DND-41 (cell line): ENCODE results near the gene MEGF11.

ENCODE experiments used
- ATAC-seq: fragments of 200-7000 bp; cut with Tn5 transposase; 3 replicates; pipeline ENCODE4 v1.9.1; 2021; ENCODE audit warnings: low read depth; ENCODE audit not compliant: insufficient read depth
- DNase-seq: peaks from one replicate; pipeline ENCODE4 v3.0.0-alpha.2; 2020
- H2AFZ ChIP-seq: 2 replicates; pipeline ENCODE4 v1.6.0; 2012; ENCODE audit warnings: low read depth, low read length
- H3K27ac ChIP-seq: 2 replicates; pipeline ENCODE4 v1.5.1; 2012; ENCODE audit warnings: low read length, inconsistent platforms
- H3K27me3 ChIP-seq: fragments of 200-600 bp; sonication (generic); 2 replicates; pipeline ENCODE4 v1.6.0; 2012; ENCODE audit warnings: low read length, mild to moderate bottlenecking, inconsistent platforms; ENCODE audit not compliant: insufficient read depth, poor library complexity
- H3K36me3 ChIP-seq: 2 replicates; pipeline ENCODE4 v1.5.1; 2012; ENCODE audit warnings: low read length, inconsistent platforms; ENCODE audit not compliant: insufficient read depth
- H3K4me1 ChIP-seq: 2 replicates; pipeline ENCODE4 v1.5.1; 2012; ENCODE audit warnings: mild to moderate bottlenecking, low read length; ENCODE audit not compliant: insufficient read depth
- H3K4me2 ChIP-seq: 2 replicates; pipeline ENCODE4 v1.6.0; 2012; ENCODE audit warnings: mild to moderate bottlenecking, moderate library complexity, low read length, inconsistent platforms; ENCODE audit not compliant: insufficient read depth
- H3K4me3 ChIP-seq, 2 experiments: fragments of 200-600 bp in 1 of 2; shearing (Covaris generic) in 1 of 2; 2 replicates each; pipeline ENCODE4 v1.5.1; 2012 to 2016; ENCODE audit warnings: inconsistent platforms in 2 of 2, low read length in 2 of 2, mild to moderate bottlenecking in 2 of 2, low read depth in 1 of 2, moderate library complexity in 1 of 2
- H3K79me2 ChIP-seq: 2 replicates; pipeline ENCODE4 v1.6.0; 2012; ENCODE audit warnings: low read length, inconsistent platforms; ENCODE audit not compliant: insufficient read depth
- H3K9ac ChIP-seq: 2 replicates; pipeline ENCODE4 v1.6.0; 2012; ENCODE audit warnings: low read depth, mild to moderate bottlenecking, inconsistent platforms, low read length, moderate library complexity
- H3K9me3 ChIP-seq: 2 replicates; pipeline ENCODE4 v1.5.1; 2012; ENCODE audit warnings: low read length, moderate library complexity, mild to moderate bottlenecking, inconsistent platforms; ENCODE audit not compliant: insufficient read depth, severe bottlenecking
- H4K20me1 ChIP-seq: 2 replicates; pipeline ENCODE4 v1.6.0; 2012; ENCODE audit warnings: low read length; ENCODE audit not compliant: insufficient read depth
- EZH2 ChIP-seq: IDR thresholded peaks from 3 replicates; pipeline ENCODE4 v1.6.1; 2012; ENCODE audit warnings: borderline replicate concordance, low read depth, mild to moderate bottlenecking, moderate library complexity, low read length, inconsistent platforms; ENCODE audit not compliant: severe bottlenecking
- TF ChIP-seq, protein P1 (sequence below): IDR thresholded peaks from 2 replicates; pipeline ENCODE4 v1.5.1; 2012; ENCODE audit warnings: borderline replicate concordance, low read length, moderate library complexity, mild to moderate bottlenecking; ENCODE audit not compliant: poor library complexity, severe bottlenecking; ENCODE audit errors: extremely low read depth

Gene MEGF11

GRCh38 chr15:66196602-66197001 lies 56.9 kb downstream of the MEGF11 start:
- Histone ChIP-seq H4K20me1 (no peaks in the 10 kb centered on the region), H3K9ac (no peak overlapping the region), H3K4me2 (no peak overlapping the region), H3K9me3 (no peaks in the 10 kb centered on the region), H3K4me3 (no peak overlapping the region), H3K4me1 (no peaks in the 10 kb centered on the region), H3K79me2 (no peaks in the 10 kb centered on the region), H3K27me3 (no peaks in the 10 kb centered on the region), H3K36me3 (no peaks in the 10 kb centered on the region), H3K27ac (no peak overlapping the region), H2AFZ (no peak overlapping the region)
- ATAC-seq, result no peak
- TF ChIP-seq EZH2, result no peak
- no peak for DNase-seq

DNA sequence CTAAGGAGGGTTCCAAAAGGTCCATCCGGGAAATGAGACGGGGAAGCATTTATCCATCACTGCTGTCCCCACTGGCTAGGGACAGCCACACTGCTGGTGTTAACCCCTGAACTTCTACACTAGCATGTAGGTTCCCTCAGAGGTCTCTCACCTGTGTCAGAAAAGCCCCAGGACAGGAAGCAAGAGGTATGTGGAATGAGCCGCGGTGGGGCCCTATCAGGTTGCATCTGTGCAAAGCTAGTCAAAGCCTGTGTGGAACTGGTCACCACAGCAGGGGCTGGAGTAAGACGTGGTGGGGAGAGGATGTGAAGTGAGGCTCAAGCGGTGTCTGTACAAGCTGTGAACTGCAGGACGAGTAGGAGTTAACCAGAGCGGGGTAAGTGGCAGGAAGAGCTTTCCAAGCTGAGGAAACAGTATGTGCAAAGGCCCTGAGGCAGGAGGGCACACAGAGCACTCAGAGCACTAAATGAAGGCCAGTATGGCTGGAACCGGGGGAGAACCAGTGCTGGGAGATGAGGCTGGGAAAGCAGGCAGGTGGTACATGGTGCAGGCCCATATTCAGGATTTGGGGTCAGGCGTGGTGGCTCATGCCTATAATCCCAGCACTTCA lies 57.8 kb downstream of the MEGF11 start:
- H3K4me1 ChIP-seq, result no peaks in the 10 kb centered on the region
- no peak for TF ChIP-seq EZH2
- TF ChIP-seq, protein P1, sequence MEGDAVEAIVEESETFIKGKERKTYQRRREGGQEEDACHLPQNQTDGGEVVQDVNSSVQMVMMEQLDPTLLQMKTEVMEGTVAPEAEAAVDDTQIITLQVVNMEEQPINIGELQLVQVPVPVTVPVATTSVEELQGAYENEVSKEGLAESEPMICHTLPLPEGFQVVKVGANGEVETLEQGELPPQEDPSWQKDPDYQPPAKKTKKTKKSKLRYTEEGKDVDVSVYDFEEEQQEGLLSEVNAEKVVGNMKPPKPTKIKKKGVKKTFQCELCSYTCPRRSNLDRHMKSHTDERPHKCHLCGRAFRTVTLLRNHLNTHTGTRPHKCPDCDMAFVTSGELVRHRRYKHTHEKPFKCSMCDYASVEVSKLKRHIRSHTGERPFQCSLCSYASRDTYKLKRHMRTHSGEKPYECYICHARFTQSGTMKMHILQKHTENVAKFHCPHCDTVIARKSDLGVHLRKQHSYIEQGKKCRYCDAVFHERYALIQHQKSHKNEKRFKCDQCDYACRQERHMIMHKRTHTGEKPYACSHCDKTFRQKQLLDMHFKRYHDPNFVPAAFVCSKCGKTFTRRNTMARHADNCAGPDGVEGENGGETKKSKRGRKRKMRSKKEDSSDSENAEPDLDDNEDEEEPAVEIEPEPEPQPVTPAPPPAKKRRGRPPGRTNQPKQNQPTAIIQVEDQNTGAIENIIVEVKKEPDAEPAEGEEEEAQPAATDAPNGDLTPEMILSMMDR, result no peak
- no peak for ATAC-seq
- H3K9ac ChIP-seq, result no peak overlapping the region
- no peaks in the 10 kb centered on the region for H3K9me3 ChIP-seq
- no peak overlapping the region for H3K27ac ChIP-seq
- H3K4me2 ChIP-seq, result no peak overlapping the region
- DNase-seq, result no peak
- no peaks in the 10 kb centered on the region for H4K20me1 ChIP-seq
- H3K79me2 ChIP-seq, result no peaks in the 10 kb centered on the region
- no peaks in the 10 kb centered on the region for H3K36me3 ChIP-seq
- no peak overlapping the region for H2AFZ ChIP-seq
- no peaks in the 10 kb centered on the region for H3K27me3 ChIP-seq
- H3K4me3 ChIP-seq, result no peak overlapping the region

GRCh38 chr15:66193066-66193465 lies 60.5 kb downstream of the MEGF11 start:
- DNase-seq (no peak), ATAC-seq (no peak)
- Histone ChIP-seq H3K27me3 (no peaks in the 10 kb centered on the region), H3K79me2 (no peaks in the 10 kb centered on the region), H3K4me3 (no peak overlapping the region), H3K36me3 (no peaks in the 10 kb centered on the region), H3K9ac (no peak overlapping the region), H3K4me1 (no peaks in the 10 kb centered on the region), H3K27ac (no peak overlapping the region), H3K4me2 (no peak overlapping the region), H4K20me1 (no peaks in the 10 kb centered on the region), H3K9me3 (no peaks in the 10 kb centered on the region), H2AFZ (no peak overlapping the region)
- TF ChIP-seq, protein P1, result no peak
- TF ChIP-seq EZH2, result no peak

DNA sequence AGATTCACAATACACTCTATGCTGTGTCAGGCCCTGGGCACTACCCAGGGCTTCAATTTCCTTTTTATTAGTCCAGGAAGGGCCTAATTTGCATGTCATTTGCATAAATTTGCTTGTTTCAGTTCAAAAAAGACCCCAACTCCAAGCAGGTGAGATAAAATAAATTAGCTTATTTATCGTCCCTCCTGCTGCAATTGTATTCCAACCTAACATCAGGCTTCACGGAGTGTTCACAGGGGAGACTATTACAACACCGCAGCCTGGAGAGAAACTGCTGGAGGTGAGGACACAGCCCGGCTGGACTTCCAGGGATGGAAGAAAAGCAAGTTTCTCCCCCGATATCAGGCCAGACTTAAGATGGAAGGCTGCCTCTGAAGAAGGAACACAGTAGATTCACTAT lies 62.8 kb downstream of the MEGF11 start:
- no peak for DNase-seq
- no peak overlapping the region for H3K27ac ChIP-seq

More for the DNA sequence above, 62.8 kb downstream of the MEGF11 start:
- H3K79me2 ChIP-seq, result no peaks in the 10 kb centered on the region
- no peak overlapping the region for H2AFZ ChIP-seq
- peaks cover 2% of the 10 kb centered on the region for H3K27me3 ChIP-seq
- TF ChIP-seq, protein P1, result no peak
- no peak for TF ChIP-seq EZH2
- no peak overlapping the region for H3K9ac ChIP-seq
- H3K9me3 ChIP-seq, result no peaks in the 10 kb centered on the region
- no peak overlapping the region for H3K4me2 ChIP-seq
- H3K4me1 ChIP-seq, result no peaks in the 10 kb centered on the region
- ATAC-seq, result no peak
- H4K20me1 ChIP-seq, result no peaks in the 10 kb centered on the region
- H3K4me3 ChIP-seq, result no peak overlapping the region
- H3K36me3 ChIP-seq, result no peaks in the 10 kb centered on the region
